Measurements from ENCODE around the gene C14orf119. TPM values are rescaled to one million over a fixed set of nuclear protein-coding genes. Genes with fewer than 3 reads are reported as not detected.

C14orf119 gene
- total and polyA plus RNA-seq, 2 donors from 2014 or later = 42.8 to 56.6 TPM

DNA sequence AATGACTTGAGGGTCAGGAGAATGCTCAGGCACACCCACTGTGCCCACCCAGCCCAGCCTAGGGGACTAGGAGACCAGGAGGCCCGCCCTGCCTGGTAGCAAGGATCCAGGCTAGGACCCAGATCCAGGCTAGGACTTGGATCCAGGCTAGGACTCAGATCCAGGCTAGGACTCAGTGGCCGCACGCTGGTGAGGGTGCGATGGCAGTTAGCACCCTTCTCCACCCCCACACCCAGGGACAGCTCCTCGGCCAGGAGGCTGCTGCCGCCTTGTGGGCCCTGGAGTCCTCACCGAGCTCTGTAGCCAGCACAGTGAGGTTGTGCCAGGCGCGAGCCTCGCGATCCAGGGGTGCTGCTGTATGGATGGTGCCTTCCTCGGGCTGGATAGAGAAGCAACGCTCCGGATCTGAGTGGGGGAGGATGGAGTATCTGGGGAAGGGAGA, 43.1 kb upstream of the C14orf119 start:
- Histone ChIP-seq H3K27me3 (ENCODE audit: control insufficient read depth, insufficient read depth, low read length) (no peaks in the 10 kb centered on the region), H3K9me3 (ENCODE audit: control insufficient read depth in 2 of 3, insufficient read depth in 1 of 3, low read length in 3 of 3) (no peaks in the 10 kb centered on the region), H3K4me1 (ENCODE audit: control insufficient read depth in 2 of 3, insufficient read depth in 2 of 3, low read depth in 1 of 3, low read length in 3 of 3) (peaks cover 0 to 9% (median 4%) of the 10 kb centered on the region in 3 donors), H3K27ac (ENCODE audit: low read depth in 2 of 2, low read length in 2 of 2) (no peak overlapping the region), H3K36me3 (ENCODE audit: control insufficient read depth in 2 of 3, insufficient read depth in 3 of 3, low read length in 3 of 3) (no peaks in the 10 kb centered on the region), H3K9ac (ENCODE audit: low read length in 3 of 3) (no peak overlapping the region), H3K4me3 (ENCODE audit: low read length in 3 of 3) (no peak overlapping the region)
- DNase-seq = peak in 1 of 5 donors; percentile 41
- intact Hi-C loops (cut with DNase I) = no loop called here
- FAIRE-seq = no peak
- TF ChIP-seq, protein P1, sequence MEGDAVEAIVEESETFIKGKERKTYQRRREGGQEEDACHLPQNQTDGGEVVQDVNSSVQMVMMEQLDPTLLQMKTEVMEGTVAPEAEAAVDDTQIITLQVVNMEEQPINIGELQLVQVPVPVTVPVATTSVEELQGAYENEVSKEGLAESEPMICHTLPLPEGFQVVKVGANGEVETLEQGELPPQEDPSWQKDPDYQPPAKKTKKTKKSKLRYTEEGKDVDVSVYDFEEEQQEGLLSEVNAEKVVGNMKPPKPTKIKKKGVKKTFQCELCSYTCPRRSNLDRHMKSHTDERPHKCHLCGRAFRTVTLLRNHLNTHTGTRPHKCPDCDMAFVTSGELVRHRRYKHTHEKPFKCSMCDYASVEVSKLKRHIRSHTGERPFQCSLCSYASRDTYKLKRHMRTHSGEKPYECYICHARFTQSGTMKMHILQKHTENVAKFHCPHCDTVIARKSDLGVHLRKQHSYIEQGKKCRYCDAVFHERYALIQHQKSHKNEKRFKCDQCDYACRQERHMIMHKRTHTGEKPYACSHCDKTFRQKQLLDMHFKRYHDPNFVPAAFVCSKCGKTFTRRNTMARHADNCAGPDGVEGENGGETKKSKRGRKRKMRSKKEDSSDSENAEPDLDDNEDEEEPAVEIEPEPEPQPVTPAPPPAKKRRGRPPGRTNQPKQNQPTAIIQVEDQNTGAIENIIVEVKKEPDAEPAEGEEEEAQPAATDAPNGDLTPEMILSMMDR (IDR thresholded peaks at IDR 0.05; ENCODE audit: borderline replicate concordance, extremely low read depth, insufficient read depth) = peak; percentile 6

DNA sequence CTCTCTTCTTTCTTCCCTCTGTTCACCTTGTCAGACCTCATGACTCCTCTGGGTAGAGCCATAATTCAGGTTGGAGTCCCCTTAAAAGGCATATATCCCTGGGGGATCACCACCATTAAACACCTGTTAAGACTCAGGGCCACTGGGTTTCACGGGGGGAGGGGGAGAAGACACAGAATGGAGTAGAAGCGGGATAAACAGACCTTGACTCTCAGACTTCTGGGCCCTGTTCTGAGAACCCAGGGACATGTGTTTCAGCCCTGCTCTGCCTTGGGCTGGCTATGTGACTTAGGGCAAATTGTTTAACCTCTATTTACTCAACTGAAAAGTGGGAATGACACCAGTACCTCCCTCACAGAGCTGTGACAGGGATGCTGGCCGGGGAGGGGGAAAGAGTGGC, 42.6 kb upstream of the C14orf119 start:
- TF ChIP-seq, protein P1 (IDR thresholded peaks at IDR 0.05; ENCODE audit: borderline replicate concordance, extremely low read depth, insufficient read depth) = no peak
- Histone ChIP-seq H3K27ac (ENCODE audit: low read depth in 2 of 2, low read length in 2 of 2) (no peak overlapping the region), H3K4me1 (ENCODE audit: control insufficient read depth in 2 of 3, insufficient read depth in 2 of 3, low read depth in 1 of 3, low read length in 3 of 3) (peaks cover 0 to 8% (median 4%) of the 10 kb centered on the region in 3 donors), H3K27me3 (ENCODE audit: control insufficient read depth, insufficient read depth, low read length) (no peaks in the 10 kb centered on the region), H3K36me3 (ENCODE audit: control insufficient read depth in 2 of 3, insufficient read depth in 3 of 3, low read length in 3 of 3) (no peaks in the 10 kb centered on the region), H3K4me3 (ENCODE audit: low read length in 3 of 3) (no peak overlapping the region), H3K9ac (ENCODE audit: low read length in 3 of 3) (no peak overlapping the region), H3K9me3 (ENCODE audit: control insufficient read depth in 2 of 3, insufficient read depth in 1 of 3, low read length in 3 of 3) (no peaks in the 10 kb centered on the region)
- no peak for DNase-seq
- intact Hi-C loops (cut with DNase I) = no loop called here
- no peak for FAIRE-seq

DNA sequence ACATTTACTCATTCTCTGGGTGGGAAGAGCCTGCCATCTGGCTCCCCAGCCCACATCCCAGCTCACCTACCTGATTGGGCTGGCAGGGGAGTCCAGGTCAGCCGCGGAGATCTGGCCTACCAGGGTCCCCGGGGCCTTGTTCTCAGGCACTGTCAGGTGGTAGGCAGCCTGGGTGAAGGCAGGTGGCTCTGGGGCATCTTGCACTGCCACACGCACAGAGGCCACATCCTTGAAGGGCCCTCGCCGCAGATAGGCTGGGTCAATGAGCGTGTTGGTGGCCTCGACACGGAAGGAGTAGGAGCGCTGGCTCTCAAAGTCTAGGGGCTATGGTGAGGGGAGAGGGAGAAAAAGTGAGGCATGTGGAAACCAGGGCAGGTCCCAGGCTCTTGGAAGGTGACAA, 41.9 kb upstream of the C14orf119 start:
- no peak for DNase-seq

More for the DNA sequence above, 41.9 kb upstream of the C14orf119 start:
- H3K9me3 ChIP-seq (ENCODE audit: control insufficient read depth in 2 of 3, insufficient read depth in 1 of 3, low read length in 3 of 3) = no peaks in the 10 kb centered on the region
- H3K4me3 ChIP-seq (ENCODE audit: low read length in 3 of 3) = no peak overlapping the region
- intact Hi-C loops (cut with DNase I) = no loop called here
- TF ChIP-seq, protein P1 (IDR thresholded peaks at IDR 0.05; ENCODE audit: borderline replicate concordance, extremely low read depth, insufficient read depth) = no peak
- no peaks in the 10 kb centered on the region for H3K36me3 ChIP-seq (ENCODE audit: control insufficient read depth in 2 of 3, insufficient read depth in 3 of 3, low read length in 3 of 3)
- H3K27me3 ChIP-seq (ENCODE audit: control insufficient read depth, insufficient read depth, low read length) = no peaks in the 10 kb centered on the region
- FAIRE-seq = no peak
- H3K27ac ChIP-seq (ENCODE audit: low read depth in 2 of 2, low read length in 2 of 2) = no peak overlapping the region
- H3K4me1 ChIP-seq (ENCODE audit: control insufficient read depth in 2 of 3, insufficient read depth in 2 of 3, low read depth in 1 of 3, low read length in 3 of 3) = peaks cover 0 to 8% (median 4%) of the 10 kb centered on the region in 3 donors
- H3K9ac ChIP-seq (ENCODE audit: low read length in 3 of 3) = no peak overlapping the region

All from kidney (tissue), 14 donors.